H1 (cell line): ENCODE results near the gene DCUN1D4.

ENCODE experiments used
- BACH1 ChIP-seq: IDR thresholded peaks from 2 replicates; pipeline ENCODE4 v1.6.1; 2012; ENCODE audit warnings: low read length, improper control_type of control experiment
- HDAC6 ChIP-seq: IDR thresholded peaks from one replicate; pipeline ENCODE4 v1.7.1; 2012; ENCODE audit warnings: low read depth, mild to moderate bottlenecking, inconsistent platforms, low read length, moderate library complexity
- POLR2A ChIP-seq, 2 experiments: IDR thresholded peaks; 1 replicate in 1 of 2; 2 replicates in 1 of 2; pipeline ENCODE4 v1.6.1; 2011; ENCODE audit warnings: low read depth in 2 of 2, low read length in 2 of 2, mild to moderate bottlenecking in 2 of 2; ENCODE audit errors: control extremely low read depth in 1 of 2
- TF ChIP-seq, protein P1 (sequence below), 3 experiments: IDR thresholded peaks; 1 replicate in 2 of 3; 2 replicates in 1 of 3; pipeline versions ENCODE4 v1.5.1 to v1.6.1; 2011; ENCODE audit warnings: low read length in 3 of 3, mild to moderate bottlenecking in 3 of 3, inconsistent platforms in 2 of 3, low read depth in 1 of 3, moderate library complexity in 1 of 3; ENCODE audit not compliant: insufficient read depth in 1 of 3; ENCODE audit errors: control extremely low read depth in 1 of 3

DNA sequence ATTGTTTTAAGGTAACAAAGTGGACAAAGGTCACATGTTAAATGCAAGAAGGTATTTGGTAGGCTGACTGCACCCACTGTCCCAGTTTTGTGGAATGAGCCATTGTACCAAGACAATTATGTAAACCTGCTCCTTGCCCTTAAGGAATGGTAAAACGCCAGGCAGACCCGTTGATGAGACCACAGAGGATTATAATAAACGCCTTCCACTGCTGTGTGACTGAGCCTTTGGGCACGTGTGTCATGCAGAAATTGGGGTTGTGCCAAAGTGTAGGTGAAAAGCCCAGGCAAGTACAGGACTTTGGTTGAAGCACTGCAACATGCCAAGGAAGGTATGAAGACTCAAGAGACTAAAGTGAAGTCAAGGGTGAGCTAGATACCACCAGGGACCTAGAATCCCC lies 117.5 kb downstream of the DCUN1D4 start:
- TF ChIP-seq, protein P1, sequence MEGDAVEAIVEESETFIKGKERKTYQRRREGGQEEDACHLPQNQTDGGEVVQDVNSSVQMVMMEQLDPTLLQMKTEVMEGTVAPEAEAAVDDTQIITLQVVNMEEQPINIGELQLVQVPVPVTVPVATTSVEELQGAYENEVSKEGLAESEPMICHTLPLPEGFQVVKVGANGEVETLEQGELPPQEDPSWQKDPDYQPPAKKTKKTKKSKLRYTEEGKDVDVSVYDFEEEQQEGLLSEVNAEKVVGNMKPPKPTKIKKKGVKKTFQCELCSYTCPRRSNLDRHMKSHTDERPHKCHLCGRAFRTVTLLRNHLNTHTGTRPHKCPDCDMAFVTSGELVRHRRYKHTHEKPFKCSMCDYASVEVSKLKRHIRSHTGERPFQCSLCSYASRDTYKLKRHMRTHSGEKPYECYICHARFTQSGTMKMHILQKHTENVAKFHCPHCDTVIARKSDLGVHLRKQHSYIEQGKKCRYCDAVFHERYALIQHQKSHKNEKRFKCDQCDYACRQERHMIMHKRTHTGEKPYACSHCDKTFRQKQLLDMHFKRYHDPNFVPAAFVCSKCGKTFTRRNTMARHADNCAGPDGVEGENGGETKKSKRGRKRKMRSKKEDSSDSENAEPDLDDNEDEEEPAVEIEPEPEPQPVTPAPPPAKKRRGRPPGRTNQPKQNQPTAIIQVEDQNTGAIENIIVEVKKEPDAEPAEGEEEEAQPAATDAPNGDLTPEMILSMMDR (IDR thresholded peaks at IDR 0.05; ENCODE audit: control extremely low read depth in 1 of 3, insufficient read depth in 1 of 3, low read depth in 1 of 3, low read length in 3 of 3) = no peak
- TF ChIP-seq POLR2A (IDR thresholded peaks at IDR 0.05; ENCODE audit: control extremely low read depth in 1 of 2, low read depth in 2 of 2, low read length in 2 of 2) (no peak), BACH1 (no peak), HDAC6 (no peak)
